Keratinocyte (primary cell): Measurements from ENCODE around the gene HPCAL4. TPM values are rescaled to one million over a fixed set of nuclear protein-coding genes. Genes with fewer than 3 reads are reported as not detected.

Experiments used
- DNase-seq: peaks from one replicate; pipeline ENCODE4 v3.0.0-alpha.2; 2011; ENCODE audit warnings: low read depth, missing footprints, low spot score
- FAIRE-seq: peaks from 2 replicates; lab custom pipeline; 2011; peaks lifted over from hg19 to GRCh38; lab: Jason Lieb, UNC
- H2AFZ ChIP-seq: 2 replicates; pipeline ENCODE4 v1.6.0; 2012; ENCODE audit warnings: low read length, control low read depth, inconsistent platforms; ENCODE audit not compliant: control insufficient read depth
- H3K27ac ChIP-seq: 2 replicates; pipeline ENCODE4 v1.5.1; 2011; ENCODE audit warnings: low read length; ENCODE audit not compliant: control insufficient read depth, insufficient read depth
- H3K27me3 ChIP-seq: 3 replicates; pipeline ENCODE4 v1.6.0; 2011; ENCODE audit warnings: low read length; ENCODE audit not compliant: control insufficient read depth, insufficient read depth; ENCODE audit errors: extremely low read depth
- H3K36me3 ChIP-seq, 2 experiments: 2 replicates in 1 of 2; 3 replicates in 1 of 2; pipeline ENCODE4 v1.5.1; 2011; ENCODE audit warnings: low read length in 2 of 2, mild to moderate bottlenecking in 1 of 2; ENCODE audit not compliant: control insufficient read depth in 2 of 2, insufficient read depth in 2 of 2; ENCODE audit errors: extremely low read depth in 1 of 2
- H3K4me1 ChIP-seq: 3 replicates; pipeline ENCODE4 v1.5.1; 2011; ENCODE audit warnings: low read length; ENCODE audit not compliant: control insufficient read depth, insufficient read depth; ENCODE audit errors: extremely low read depth
- H3K4me2 ChIP-seq: 3 replicates; pipeline ENCODE4 v1.6.0; 2011; ENCODE audit warnings: low read depth, low read length; ENCODE audit not compliant: control insufficient read depth, insufficient read depth; ENCODE audit errors: extremely low read depth
- H3K4me3 ChIP-seq, 3 experiments: fragments of 200-600 bp in 1 of 3; sonication (generic) in 1 of 3; 2 replicates in 2 of 3; 3 replicates in 1 of 3; pipeline ENCODE4 v1.5.1; 2011 to 2016; ENCODE audit warnings: low read length in 3 of 3, mild to moderate bottlenecking in 3 of 3, control low read depth in 2 of 3, inconsistent platforms in 1 of 3, low read depth in 1 of 3, mixed read lengths in 1 of 3, mixed run types in 1 of 3, moderate library complexity in 1 of 3; ENCODE audit not compliant: control insufficient read depth in 2 of 3, insufficient read depth in 2 of 3; ENCODE audit errors: extremely low read depth in 1 of 3
- H3K79me2 ChIP-seq: 2 replicates; pipeline ENCODE4 v1.6.0; 2012; ENCODE audit warnings: low read length; ENCODE audit not compliant: control insufficient read depth, insufficient read depth
- H3K9ac ChIP-seq: 3 replicates; pipeline ENCODE4 v1.6.0; 2011; ENCODE audit warnings: low read length; ENCODE audit not compliant: control insufficient read depth, insufficient read depth; ENCODE audit errors: extremely low read depth
- H3K9me1 ChIP-seq: 3 replicates; pipeline ENCODE4 v1.6.0; 2011; ENCODE audit warnings: low read length; ENCODE audit not compliant: control insufficient read depth, insufficient read depth; ENCODE audit errors: extremely low read depth
- H3K9me3 ChIP-seq: 2 replicates; pipeline ENCODE4 v1.5.1; 2012; ENCODE audit warnings: low read depth, low read length; ENCODE audit not compliant: control insufficient read depth
- H4K20me1 ChIP-seq: 3 replicates; pipeline ENCODE4 v1.6.0; 2011; ENCODE audit warnings: low read length; ENCODE audit not compliant: control insufficient read depth, insufficient read depth; ENCODE audit errors: extremely low read depth
- CTCF ChIP-seq, 3 experiments: IDR thresholded peaks in 1 of 3; conservative IDR thresholded peaks in 1 of 3; optimal IDR thresholded peaks in 1 of 3; 2 replicates in 2 of 3; 3 replicates in 1 of 3; pipeline versions ENCODE3 to v1.5.1; 2011; ENCODE audit warnings: low read length in 3 of 3, mild to moderate bottlenecking in 3 of 3, moderate library complexity in 2 of 3, control low read depth in 1 of 3, inconsistent platforms in 1 of 3; ENCODE audit not compliant: insufficient read depth in 2 of 3; ENCODE audit errors: extremely low read depth in 1 of 3
- EZH2 ChIP-seq: IDR thresholded peaks from one replicate; pipeline ENCODE4 v1.6.1; 2012; ENCODE audit warnings: inconsistent platforms, mild to moderate bottlenecking, low read length, moderate library complexity
- dilution Hi-C: fragments of 300-500 bp; cut with MboI; formaldehyde crosslinking; loops from one replicate; pipeline ENCODE4 v1.7.0; 2020; ENCODE audit warnings: low sequenced_read_pairs; ENCODE audit not compliant: extremely low pct_ligation_motif_present
- polyA plus RNA-seq, 5 experiments: library from polyadenylated mRNA; depleted of rRNA in 3 of 5; stranded (reverse) in 3 of 5; stranded (forward) in 1 of 5; unstranded in 1 of 5; fragments of >200 nt; gene quantifications; 1 replicate in 1 of 5; 2 replicates in 3 of 5; 3 replicates in 1 of 5; pipeline versions ENCODE4 v1.2.1 to v1.2.3, GENCODE V29; 2011 to 2012; ENCODE audit warnings: missing spikeins in 2 of 5, low read depth in 1 of 5, low replicate concordance in 1 of 5

HPCAL4 gene
- polyA plus RNA-seq, 1 donor (not counting 4 experiments of a cell fraction or from before 2014, with no cell fraction given) = not detected

- Histone ChIP-seq H3K9me1 (no peaks in the 10 kb centered on the region), H3K27me3 (peaks cover 27% of the 10 kb centered on the region), H3K36me3 (no peaks in the 10 kb centered on the region), H3K9me3 (no peaks in the 10 kb centered on the region), H3K79me2 (no peaks in the 10 kb centered on the region), H3K4me1 (peaks cover 7% of the 10 kb centered on the region), H3K27ac (no peak overlapping the region), H3K4me3 (no peak overlapping the region), H3K4me2 (no peak overlapping the region), H3K9ac (no peak overlapping the region), H2AFZ (no peak overlapping the region), H4K20me1 (no peaks in the 10 kb centered on the region)
- TF ChIP-seq EZH2 = no peak
- TF ChIP-seq CTCF (optimal IDR thresholded peaks at IDR 0.05 in 1 of 3, IDR thresholded peaks at IDR 0.05 in 1 of 3, conservative IDR thresholded peaks at IDR 0.05 in 1 of 3; ENCODE audit: extremely low read depth in 1 of 3, insufficient read depth in 2 of 3, low read length in 3 of 3) = no peak
- dilution Hi-C loops = no loop called here
- DNase-seq (no peak), FAIRE-seq (no peak)
Observed at GRCh38 chr1:39643705-39644104, 47.5 kb downstream of the HPCAL4 start.

- no peak for FAIRE-seq
- no peak overlapping the region for H3K4me3 ChIP-seq
- no peaks in the 10 kb centered on the region for H3K36me3 ChIP-seq
- H2AFZ ChIP-seq = no peak overlapping the region
- H3K9me1 ChIP-seq = no peaks in the 10 kb centered on the region
- no peaks in the 10 kb centered on the region for H4K20me1 ChIP-seq
- peaks cover 7% of the 10 kb centered on the region for H3K4me1 ChIP-seq
- no peak overlapping the region for H3K27ac ChIP-seq
- H3K9ac ChIP-seq = no peak overlapping the region
- no peak for DNase-seq
- no peaks in the 10 kb centered on the region for H3K79me2 ChIP-seq
- peaks cover 36% of the 10 kb centered on the region for H3K27me3 ChIP-seq
- no peak overlapping the region for H3K4me2 ChIP-seq
- no peaks in the 10 kb centered on the region for H3K9me3 ChIP-seq
- dilution Hi-C loops = no loop called here
- no peak for TF ChIP-seq CTCF (optimal IDR thresholded peaks at IDR 0.05 in 1 of 3, IDR thresholded peaks at IDR 0.05 in 1 of 3, conservative IDR thresholded peaks at IDR 0.05 in 1 of 3; ENCODE audit: extremely low read depth in 1 of 3, insufficient read depth in 2 of 3, low read length in 3 of 3)
- no peak for TF ChIP-seq EZH2
Observed at GRCh38 chr1:39642796-39643195, 48.4 kb downstream of the HPCAL4 start.
